Kidney (tissue), 14 donors: Measurements from ENCODE around the gene PFKP. TPM values are rescaled to one million over a fixed set of nuclear protein-coding genes. Genes with fewer than 3 reads are reported as not detected.

Experiments
- DNase-seq, 5 donors: peaks; one replicate each; pipeline ENCODE4 v3.0.0-alpha.2; 2013 to 2020
- FAIRE-seq: peaks from 2 replicates; lab custom pipeline; 2012; peaks lifted over from hg19 to GRCh38; lab: Jason Lieb, UNC
- H3K27ac ChIP-seq, 2 donors: one replicate each; pipeline ENCODE4 v1.7.0; 2013; ENCODE audit warnings: low read depth in 2 of 2, low read length in 2 of 2, inconsistent platforms in 1 of 2
- H3K27me3 ChIP-seq: one replicate; pipeline ENCODE4 v1.7.1; 2013; ENCODE audit warnings: low read length, inconsistent platforms; ENCODE audit not compliant: control insufficient read depth, insufficient read depth
- H3K36me3 ChIP-seq, 3 donors: one replicate each; pipeline versions ENCODE4 v1.7.0 to v1.7.1; 2013; ENCODE audit warnings: low read length in 3 of 3, control low read depth in 1 of 3, inconsistent platforms in 1 of 3; ENCODE audit not compliant: insufficient read depth in 3 of 3, control insufficient read depth in 2 of 3
- H3K4me1 ChIP-seq, 3 donors: one replicate each; pipeline versions ENCODE4 v1.7.0 to v1.7.1; 2013; ENCODE audit warnings: low read length in 3 of 3, inconsistent platforms in 1 of 3, low read depth in 1 of 3; ENCODE audit not compliant: control insufficient read depth in 2 of 3, insufficient read depth in 2 of 3
- H3K4me3 ChIP-seq, 3 donors: one replicate each; pipeline versions ENCODE4 v1.7.0 to v1.8.1; 2013; ENCODE audit warnings: low read length in 3 of 3, control low read depth in 1 of 3, inconsistent platforms in 1 of 3
- H3K9ac ChIP-seq, 3 donors: one replicate each; pipeline versions ENCODE4 v1.7.0 to v1.7.1; 2013; ENCODE audit warnings: low read length in 3 of 3, control low read depth in 1 of 3, inconsistent platforms in 1 of 3
- H3K9me3 ChIP-seq, 3 donors: one replicate each; pipeline versions ENCODE4 v1.7.0 to v1.7.1; 2013; ENCODE audit warnings: low read length in 3 of 3, control low read depth in 1 of 3, inconsistent platforms in 1 of 3; ENCODE audit not compliant: control insufficient read depth in 2 of 3, insufficient read depth in 1 of 3
- intact Hi-C: fragments of 100-400 bp; cut with DNase I; formaldehyde crosslinking; loops from one replicate; pipeline ENCODE4 v1.11.1; 2022
- polyA plus RNA-seq: library from polyadenylated mRNA; stranded (reverse); fragments of 350-450 nt; fragmentation: Illumina TruSeq; extraction: RNeasy Lipid Tissue Mini Kit (QIAGEN cat#74804); gene quantifications from one replicate; pipeline ENCODE4 v1.2.3, GENCODE V29; 2014; ENCODE audit warnings: low read depth, low replicate concordance; ENCODE audit not compliant: insufficient read depth
- total RNA-seq: library from RNA; stranded (reverse); fragmentation: NEBNext Ultra II Directional; extraction: Animal tissue kit (Norgen Biotek cat#: 25700); gene quantifications from one replicate; pipeline ENCODE4 v1.2.1, GENCODE V29; 2021
- TF ChIP-seq, protein P1 (sequence below): IDR thresholded peaks from 3 replicates; pipeline ENCODE4 v1.5.1; 2012; ENCODE audit warnings: mild to moderate bottlenecking, moderate library complexity, borderline replicate concordance; ENCODE audit not compliant: insufficient read depth; ENCODE audit errors: extremely low read depth
- donor health status: control.
- donor health status: control.
- donor health status: control.
- donor health status: control.
- donor health status: control.
- donor health status: DM: yes; HTN: yes; CAD: no.
- donor health status: Normal renal cell carcinoma (clear cell type).

PFKP gene
- total and polyA plus RNA-seq, 2 donors from 2014 or later: 51.2 to 139 TPM

DNA sequence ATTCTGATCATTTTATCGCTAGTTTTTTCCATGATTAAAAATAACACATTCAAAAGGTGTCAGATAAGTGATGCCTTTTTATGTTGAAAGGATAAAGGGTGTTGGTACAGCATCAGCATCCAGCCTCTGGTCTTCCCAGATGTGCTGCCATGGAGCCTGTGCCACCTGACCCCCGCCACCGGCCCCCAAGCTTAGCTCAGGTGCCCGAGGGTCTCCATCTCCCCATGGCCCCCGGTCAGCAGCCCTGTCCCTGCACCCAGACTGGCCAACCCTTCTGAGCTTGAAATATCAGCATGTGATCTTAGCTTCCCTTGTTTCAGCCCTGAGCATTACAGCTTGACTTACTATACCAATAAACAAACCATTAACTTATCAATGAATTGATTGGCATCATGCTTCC, 24.6 kb downstream of the PFKP start:
- no peak overlapping the region for H3K4me3 ChIP-seq
- no peaks in the 10 kb centered on the region for H3K36me3 ChIP-seq
- FAIRE-seq (no peak), DNase-seq (peak in 1 of 5 donors; percentile 59)
- TF ChIP-seq, protein P1, sequence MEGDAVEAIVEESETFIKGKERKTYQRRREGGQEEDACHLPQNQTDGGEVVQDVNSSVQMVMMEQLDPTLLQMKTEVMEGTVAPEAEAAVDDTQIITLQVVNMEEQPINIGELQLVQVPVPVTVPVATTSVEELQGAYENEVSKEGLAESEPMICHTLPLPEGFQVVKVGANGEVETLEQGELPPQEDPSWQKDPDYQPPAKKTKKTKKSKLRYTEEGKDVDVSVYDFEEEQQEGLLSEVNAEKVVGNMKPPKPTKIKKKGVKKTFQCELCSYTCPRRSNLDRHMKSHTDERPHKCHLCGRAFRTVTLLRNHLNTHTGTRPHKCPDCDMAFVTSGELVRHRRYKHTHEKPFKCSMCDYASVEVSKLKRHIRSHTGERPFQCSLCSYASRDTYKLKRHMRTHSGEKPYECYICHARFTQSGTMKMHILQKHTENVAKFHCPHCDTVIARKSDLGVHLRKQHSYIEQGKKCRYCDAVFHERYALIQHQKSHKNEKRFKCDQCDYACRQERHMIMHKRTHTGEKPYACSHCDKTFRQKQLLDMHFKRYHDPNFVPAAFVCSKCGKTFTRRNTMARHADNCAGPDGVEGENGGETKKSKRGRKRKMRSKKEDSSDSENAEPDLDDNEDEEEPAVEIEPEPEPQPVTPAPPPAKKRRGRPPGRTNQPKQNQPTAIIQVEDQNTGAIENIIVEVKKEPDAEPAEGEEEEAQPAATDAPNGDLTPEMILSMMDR: no peak
- intact Hi-C loops: no loop called here
- H3K9ac ChIP-seq: no peak overlapping the region
- H3K27me3 ChIP-seq: no peaks in the 10 kb centered on the region
- H3K9me3 ChIP-seq: no peaks in the 10 kb centered on the region
- peak overlapping the region; percentile 8 to 15 for H3K27ac ChIP-seq
- peaks cover 3 to 11% (median 7%) of the 10 kb centered on the region in 3 donors for H3K4me1 ChIP-seq

DNA sequence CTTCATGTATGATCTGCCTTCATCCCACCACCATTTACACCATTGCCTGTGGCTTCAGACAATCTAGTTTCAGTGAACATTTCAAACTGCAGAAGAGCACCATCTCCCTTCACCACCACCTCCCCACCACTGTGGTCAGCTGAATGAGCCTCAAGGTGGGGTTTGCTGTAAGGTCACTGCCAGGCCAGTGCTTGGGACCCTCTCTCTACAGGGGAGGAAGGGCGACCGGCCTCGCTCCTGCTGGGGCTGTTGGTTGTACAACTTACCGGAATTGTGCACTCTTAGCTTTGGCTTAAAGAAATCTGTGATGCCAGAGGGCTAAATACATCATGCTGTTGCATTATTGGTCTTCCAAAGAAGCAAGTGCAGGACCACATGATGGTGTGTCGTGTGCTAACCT, 26.6 kb downstream of the PFKP start:
- Histone ChIP-seq H3K27me3 (no peaks in the 10 kb centered on the region), H3K36me3 (no peaks in the 10 kb centered on the region), H3K4me3 (no peak overlapping the region), H3K9ac (no peak overlapping the region), H3K9me3 (no peaks in the 10 kb centered on the region), H3K27ac (peak overlapping the region; percentile 71 to 86), H3K4me1 (peaks cover 3 to 11% (median 7%) of the 10 kb centered on the region in 3 donors)
- TF ChIP-seq, protein P1: no peak
- intact Hi-C loops: no loop called here
- DNase-seq: peak in 1 of 5 donors; percentile 59
- no peak for FAIRE-seq

DNA sequence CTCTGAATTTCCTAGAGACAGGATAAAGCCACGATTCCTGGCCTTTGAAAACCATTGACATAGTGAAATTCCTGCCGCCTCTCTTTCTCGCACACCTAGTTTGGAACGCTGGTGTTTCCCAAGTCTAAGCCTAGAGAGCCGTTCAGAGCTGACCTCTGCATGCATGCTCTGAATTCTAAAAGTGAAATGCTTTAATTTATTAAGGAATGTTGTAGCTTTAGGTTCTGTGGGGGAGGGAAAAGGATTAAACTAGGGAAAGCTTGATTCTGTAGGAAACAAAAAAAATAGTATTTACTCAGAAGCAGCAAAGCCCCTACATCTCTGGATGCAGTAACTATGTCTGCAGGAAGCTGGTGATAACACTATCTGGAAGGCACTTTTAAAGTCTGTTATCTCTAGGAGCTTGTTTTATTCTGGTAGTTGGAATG, 27.3 kb downstream of the PFKP start:
- intact Hi-C loops: no loop called here
- Histone ChIP-seq H3K27me3 (no peaks in the 10 kb centered on the region), H3K36me3 (no peaks in the 10 kb centered on the region), H3K9me3 (no peaks in the 10 kb centered on the region), H3K9ac (no peak overlapping the region), H3K27ac (peak overlapping the region; percentile 17 to 86), H3K4me1 (peaks cover 3 to 11% (median 7%) of the 10 kb centered on the region in 3 donors), H3K4me3 (no peak overlapping the region)
- TF ChIP-seq, protein P1: no peak
- DNase-seq (peak in 3 of 5 donors; percentile 4 to 55 (median 53)), FAIRE-seq (no peak)
